Muscle of back (tissue), 11 donors: ENCODE results near the gene PCSK5. TPM values are rescaled to one million over a fixed set of nuclear protein-coding genes. Genes with fewer than 3 reads are reported as not detected.
"Not testable (repeated sequence)": the region's sequence is repeated elsewhere in the genome, so short reads cannot be mapped to it uniquely, and the experiment has no call there.

Source experiments
- DNase-seq, 3 donors: peaks; one replicate each; pipeline versions ENCODE4 v3.0.0 to v3.0.0-alpha.2; 2013
- polyA plus RNA-seq, 10 donors: library from polyadenylated mRNA; unstranded; fragments of 120-200 nt; gene quantifications; one replicate each; pipeline ENCODE4 v1.2.1, GENCODE V29; 2013; ENCODE audit not compliant: insufficient read length in 10 of 10

PCSK5 gene
- polyA plus RNA-seq, 10 donors = 13.7 to 24.6 (median 17.6) TPM

DNA sequence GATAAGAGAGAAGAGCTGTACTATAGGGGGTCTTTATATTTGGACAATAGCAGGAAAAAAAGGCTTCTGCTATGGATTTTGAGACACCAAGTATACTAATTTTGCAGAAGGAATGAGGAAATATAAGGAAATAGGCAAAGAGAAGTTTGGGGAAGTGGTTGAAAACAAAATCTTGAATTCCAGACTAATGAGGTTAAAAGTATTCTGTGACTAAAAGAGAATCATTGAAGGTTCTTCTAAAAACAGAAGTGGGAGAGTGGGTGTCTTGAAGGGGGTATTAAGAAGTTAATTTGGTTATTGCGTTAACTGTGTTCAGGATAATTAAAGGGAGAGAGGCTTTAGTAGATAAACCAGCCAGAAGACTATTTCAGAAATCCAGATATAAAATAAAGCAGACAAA lies 355.0 kb downstream of the PCSK5 start:
- no peak for DNase-seq

DNA sequence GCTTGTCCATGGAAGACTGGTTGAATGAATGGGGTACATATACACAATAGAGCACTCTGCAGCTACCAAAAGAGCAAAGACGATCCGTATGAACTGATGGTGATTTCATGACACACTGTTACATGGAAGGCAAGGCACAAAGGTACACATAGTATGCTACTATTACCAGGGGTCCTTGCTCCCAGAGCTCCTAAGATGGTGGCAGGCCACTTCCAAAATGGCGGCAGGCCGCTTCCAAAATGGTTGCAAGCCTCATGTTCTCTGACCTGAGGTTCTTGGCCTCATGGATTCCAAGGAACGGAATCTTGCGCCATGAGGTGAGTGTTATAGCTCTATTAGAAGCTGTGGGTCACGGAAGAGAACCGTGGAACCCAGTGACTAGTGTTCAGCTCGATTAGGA lies 356.2 kb downstream of the PCSK5 start:
- DNase-seq = no peak

DNA sequence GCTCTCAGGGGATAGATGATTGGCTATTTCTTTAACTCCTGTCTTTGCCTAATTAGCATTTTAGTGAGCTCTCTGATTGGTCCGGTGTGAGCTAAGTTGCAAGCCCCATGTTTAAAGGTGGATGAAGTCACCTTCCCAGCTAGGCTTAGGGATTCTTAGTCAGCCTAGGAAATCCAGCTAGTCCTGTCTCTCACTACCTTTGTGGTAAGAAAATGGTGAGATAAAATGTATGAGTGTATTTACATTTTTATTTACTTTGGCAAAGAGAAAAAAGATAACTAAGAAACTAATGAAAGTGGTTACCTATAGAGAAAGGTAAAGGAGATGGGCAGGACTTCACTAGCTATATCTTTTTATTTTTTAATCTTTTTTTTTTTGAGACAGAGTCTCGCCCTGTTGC lies 357.0 kb downstream of the PCSK5 start:
- no peak for DNase-seq

DNA sequence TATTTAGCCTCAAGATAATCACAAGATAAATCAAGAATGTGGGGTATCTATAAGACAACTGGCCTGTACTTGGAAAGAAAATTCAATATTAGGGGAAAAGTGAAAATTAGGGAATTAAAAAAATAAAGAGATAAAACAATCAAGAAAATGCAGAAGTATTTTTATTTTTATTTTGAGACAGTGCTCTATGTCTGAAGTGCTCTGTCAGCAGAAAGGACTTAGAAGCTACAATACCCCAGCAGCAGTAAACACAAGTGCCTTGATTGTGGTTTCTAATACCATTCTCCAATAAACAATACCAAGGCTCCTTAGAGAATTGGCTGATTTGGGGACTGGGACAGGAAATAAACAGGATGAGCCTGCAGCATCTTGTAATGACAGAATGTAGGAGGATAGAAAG lies 358.8 kb downstream of the PCSK5 start:
- no peak for DNase-seq

GRCh38 chr9:76255781-76256455 lies 365.4 kb downstream of the PCSK5 start:
- peak; percentile 76 to 92 (median 86) for DNase-seq

GRCh38 chr9:76257311-76257710 lies 366.8 kb downstream of the PCSK5 start:
- peak in 2 of 3 donors; percentile 69 to 75 for DNase-seq

GRCh38 chr9:76266649-76267283 lies 376.3 kb downstream of the PCSK5 start:
- DNase-seq = no peak

- DNase-seq = no peak
Observed at GRCh38 chr9:76267284-76267652, 376.8 kb downstream of the PCSK5 start.

- peak in 2 of 3 donors; percentile 44 to 69 for DNase-seq
Observed at GRCh38 chr9:76269789-76270188, 379.3 kb downstream of the PCSK5 start.

DNA sequence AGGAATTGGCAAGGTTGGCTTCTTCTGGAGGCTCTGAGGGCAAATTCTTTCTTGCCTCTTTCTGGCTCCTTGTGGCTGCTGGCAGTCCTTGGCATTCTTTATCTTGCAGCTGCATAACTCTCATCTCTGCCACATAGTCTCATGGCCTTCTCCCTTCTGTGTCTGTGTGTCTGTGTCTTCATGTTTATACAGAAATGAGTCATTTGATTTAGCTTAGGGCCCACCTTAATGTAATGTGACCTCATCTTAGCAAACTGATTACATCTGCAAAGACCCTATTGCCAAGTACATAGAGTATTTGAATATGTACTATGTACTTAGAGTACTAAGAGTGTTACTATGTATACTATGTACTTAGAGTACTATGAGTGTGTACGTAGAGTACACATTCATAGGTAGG lies 381.3 kb downstream of the PCSK5 start:
- DNase-seq = no peak

GRCh38 chr9:76289042-76289441 lies 398.6 kb downstream of the PCSK5 start:
- DNase-seq = peak in 2 of 3 donors; percentile 34 to 39

DNA sequence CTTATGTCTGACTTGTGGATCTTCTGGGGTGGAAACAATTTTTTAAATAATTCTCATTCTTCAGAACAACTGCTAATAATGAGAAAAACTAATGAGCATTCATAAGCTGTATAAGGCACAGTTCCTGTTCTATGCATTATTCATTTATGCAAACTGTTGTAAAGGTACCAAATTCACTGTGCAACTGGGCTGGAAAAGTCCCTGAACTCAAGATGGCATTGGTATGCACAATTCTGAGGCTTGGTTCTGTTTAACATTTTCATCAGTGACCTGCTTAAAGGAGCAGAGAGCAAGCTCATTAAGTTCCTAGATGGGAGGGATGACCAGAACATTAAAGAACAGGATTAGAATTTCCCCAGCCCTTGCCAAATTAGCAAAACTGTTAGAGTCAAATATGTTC lies 399.2 kb downstream of the PCSK5 start:
- DNase-seq = no peak

GRCh38 chr9:76290555-76290954 lies 400.1 kb downstream of the PCSK5 start:
- DNase-seq = no peak

DNA sequence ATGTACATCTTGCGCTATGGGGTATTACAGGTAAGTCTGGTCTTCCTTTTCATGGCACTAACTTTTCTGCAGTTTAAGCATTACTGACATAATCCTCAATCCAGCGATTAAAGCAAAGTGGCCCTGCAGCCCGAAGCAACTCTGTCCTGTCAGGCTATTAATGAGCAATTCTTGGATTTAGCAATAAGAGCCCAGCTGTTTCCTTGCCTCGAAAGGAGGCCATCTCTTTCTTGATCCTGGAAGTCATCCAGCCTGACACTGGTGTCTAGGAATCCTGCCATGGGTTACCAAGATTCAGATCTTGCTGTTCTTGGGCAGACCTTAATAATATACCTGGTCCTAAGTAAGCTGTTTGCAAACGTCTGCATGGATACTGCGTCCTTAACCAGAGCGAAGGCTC lies 401.8 kb downstream of the PCSK5 start:
- DNase-seq = peak in 1 of 3 donors; percentile 21

DNA sequence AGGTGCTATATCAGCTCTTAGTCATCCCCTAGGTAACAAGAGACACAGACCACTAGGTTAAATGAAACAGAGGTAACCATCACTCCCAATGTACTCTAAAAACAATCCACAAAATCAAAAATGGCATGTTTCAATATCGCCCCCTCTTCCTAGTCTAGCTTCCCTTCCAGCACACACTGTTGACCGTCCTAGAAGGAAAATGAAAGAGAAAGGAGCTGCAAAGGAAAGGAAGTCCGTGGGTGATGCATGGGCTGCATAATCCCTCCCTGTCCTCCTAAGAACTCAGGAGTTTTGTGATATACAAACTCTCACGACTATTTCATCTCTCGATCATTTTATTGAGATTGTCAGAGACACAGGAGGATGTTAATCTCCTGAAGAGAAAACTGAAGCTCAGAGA lies 402.2 kb downstream of the PCSK5 start:
- no peak for DNase-seq

DNA sequence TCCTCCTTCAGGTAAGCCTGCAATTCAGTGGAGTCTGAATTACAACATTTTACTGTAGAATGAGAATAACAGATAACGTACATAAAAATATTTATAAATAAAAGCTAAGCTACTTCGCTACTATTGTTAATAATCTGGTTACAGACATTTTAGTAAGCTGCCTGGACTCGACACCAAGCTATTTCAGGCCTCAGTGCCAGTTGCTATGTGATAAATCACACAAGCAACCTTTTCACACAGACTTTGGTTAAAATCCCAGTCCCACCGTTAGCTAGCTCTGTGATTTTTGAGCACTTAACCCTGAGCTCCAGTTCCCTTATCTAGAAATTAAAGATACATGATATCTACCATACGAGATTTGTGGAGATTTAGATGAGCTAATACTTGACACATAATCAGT lies 403.8 kb downstream of the PCSK5 start:
- no peak for DNase-seq

- no peak for DNase-seq
Observed at GRCh38 chr9:76296561-76297310, 406.3 kb downstream of the PCSK5 start.

- peak; percentile 68 to 94 (median 83) for DNase-seq
Observed at GRCh38 chr9:76297721-76298239, 407.3 kb downstream of the PCSK5 start.

DNA sequence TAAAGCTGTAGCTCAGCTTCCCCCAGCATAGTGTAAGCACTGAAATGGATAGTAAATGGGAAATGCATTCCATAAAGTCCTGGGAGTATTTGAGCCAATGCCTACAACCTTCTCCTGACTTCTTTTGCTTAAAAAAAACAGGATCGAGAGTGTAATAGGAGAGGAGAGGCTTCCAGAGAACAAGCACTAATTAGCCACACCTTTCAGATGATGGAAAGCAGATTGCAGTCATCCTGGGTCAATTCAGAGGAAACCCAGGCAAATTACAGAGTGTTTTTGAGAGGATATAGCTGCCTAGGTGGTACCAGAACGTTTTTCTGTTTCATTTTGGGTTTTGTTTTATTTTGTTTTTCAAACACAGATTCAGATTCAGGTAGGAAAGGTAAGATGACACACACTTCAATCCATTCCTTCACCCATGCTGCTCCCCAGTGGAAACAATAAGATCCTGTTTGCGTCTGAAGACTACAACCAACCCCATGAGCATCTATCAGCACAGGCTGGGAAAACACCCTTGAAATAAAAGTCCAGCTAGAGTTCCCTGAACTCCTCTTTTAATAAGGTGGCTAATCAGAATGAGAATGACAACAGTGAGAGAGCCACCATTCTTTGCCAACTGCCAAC lies 408.2 kb downstream of the PCSK5 start:
- DNase-seq = peak in 2 of 3 donors; percentile 42 to 52

- no peak for DNase-seq
Observed at GRCh38 chr9:76302543-76302942, 412.1 kb downstream of the PCSK5 start.

- peak; percentile 44 to 61 (median 51) for DNase-seq
Observed at GRCh38 chr9:76302947-76303550, 412.6 kb downstream of the PCSK5 start.

- not testable (repeated sequence) for DNase-seq
Observed at GRCh38 chr9:76307047-76307446, 416.6 kb downstream of the PCSK5 start.
